T-helper 1 cell (primary cell): ENCODE data around the gene FER.
"Not testable (repeated sequence)": the region's sequence is repeated elsewhere in the genome, so short reads cannot be mapped to it uniquely, and the experiment has no call there.

ENCODE experiments used
- DNase-seq, 5 donors: peaks; one replicate each; pipeline ENCODE4 v3.0.0-alpha.2; 2012 to 2020

The FER gene

GRCh38 chr5:109041317-109041716 is 293.6 kb downstream of the FER start:
- DNase-seq: no peak

- DNase-seq: no peak
Observed at GRCh38 chr5:109045710-109046109, 298.0 kb downstream of the FER start.

- no peak for DNase-seq
Observed at GRCh38 chr5:109049565-109049964, 301.9 kb downstream of the FER start.

GRCh38 chr5:109050321-109050720 is 302.6 kb downstream of the FER start:
- DNase-seq: not testable (repeated sequence)

GRCh38 chr5:109052216-109052615 is 304.5 kb downstream of the FER start:
- DNase-seq: not testable (repeated sequence)

- DNase-seq: no peak
Observed at GRCh38 chr5:109053995-109054417, 306.3 kb downstream of the FER start.

GRCh38 chr5:109060378-109061025 is 312.8 kb downstream of the FER start:
- no peak for DNase-seq

GRCh38 chr5:109062664-109063063 is 315.0 kb downstream of the FER start:
- DNase-seq: no peak

- no peak for DNase-seq
Observed at GRCh38 chr5:109063223-109063622, 315.5 kb downstream of the FER start.

GRCh38 chr5:109076741-109077140 is 329.0 kb downstream of the FER start:
- DNase-seq: no peak

- no peak for DNase-seq
Observed at GRCh38 chr5:109078448-109078847, 330.8 kb downstream of the FER start.

- DNase-seq: no peak
Observed at GRCh38 chr5:109080481-109080880, 332.8 kb downstream of the FER start.

- DNase-seq: no peak
Observed at GRCh38 chr5:109080896-109081295, 333.2 kb downstream of the FER start.

GRCh38 chr5:109083937-109084336 is 336.2 kb downstream of the FER start:
- no peak for DNase-seq

- DNase-seq: no peak
Observed at GRCh38 chr5:109089191-109089590, 341.5 kb downstream of the FER start.

- DNase-seq: no peak
Observed at GRCh38 chr5:109099081-109099480, 351.4 kb downstream of the FER start.

- no peak for DNase-seq
Observed at GRCh38 chr5:109100971-109101370, 353.3 kb downstream of the FER start.

GRCh38 chr5:109102096-109102690 is 354.5 kb downstream of the FER start:
- DNase-seq: no peak

- no peak for DNase-seq
Observed at GRCh38 chr5:109105631-109106267, 358.1 kb downstream of the FER start.

- DNase-seq: no peak
Observed at GRCh38 chr5:109111680-109112079, 364.0 kb downstream of the FER start.

GRCh38 chr5:109113608-109114007 is 365.9 kb downstream of the FER start:
- DNase-seq: no peak

GRCh38 chr5:109121225-109121624 is 373.5 kb downstream of the FER start:
- no peak for DNase-seq

- no peak for DNase-seq
Observed at GRCh38 chr5:109125755-109126429, 378.2 kb downstream of the FER start.

- DNase-seq: no peak
Observed at GRCh38 chr5:109126481-109126880, 378.8 kb downstream of the FER start.
